H1 (cell line): Measurements from ENCODE around the gene TEF.

ENCODE experiments used
- POLR2A ChIP-seq, 2 experiments: IDR thresholded peaks; 1 replicate in 1 of 2; 2 replicates in 1 of 2; pipeline ENCODE4 v1.6.1; 2011; ENCODE audit warnings: low read depth in 2 of 2, low read length in 2 of 2, mild to moderate bottlenecking in 2 of 2; ENCODE audit errors: control extremely low read depth in 1 of 2
- SRF ChIP-seq: IDR thresholded peaks from 2 replicates; pipeline ENCODE4 v1.6.1; 2011; ENCODE audit warnings: mild to moderate bottlenecking, low read depth, low read length, moderate library complexity
- TF ChIP-seq, protein P1 (sequence below), 3 experiments: IDR thresholded peaks; 1 replicate in 2 of 3; 2 replicates in 1 of 3; pipeline versions ENCODE4 v1.5.1 to v1.6.1; 2011; ENCODE audit warnings: low read length in 3 of 3, mild to moderate bottlenecking in 3 of 3, inconsistent platforms in 2 of 3, low read depth in 1 of 3, moderate library complexity in 1 of 3; ENCODE audit not compliant: insufficient read depth in 1 of 3; ENCODE audit errors: control extremely low read depth in 1 of 3

DNA sequence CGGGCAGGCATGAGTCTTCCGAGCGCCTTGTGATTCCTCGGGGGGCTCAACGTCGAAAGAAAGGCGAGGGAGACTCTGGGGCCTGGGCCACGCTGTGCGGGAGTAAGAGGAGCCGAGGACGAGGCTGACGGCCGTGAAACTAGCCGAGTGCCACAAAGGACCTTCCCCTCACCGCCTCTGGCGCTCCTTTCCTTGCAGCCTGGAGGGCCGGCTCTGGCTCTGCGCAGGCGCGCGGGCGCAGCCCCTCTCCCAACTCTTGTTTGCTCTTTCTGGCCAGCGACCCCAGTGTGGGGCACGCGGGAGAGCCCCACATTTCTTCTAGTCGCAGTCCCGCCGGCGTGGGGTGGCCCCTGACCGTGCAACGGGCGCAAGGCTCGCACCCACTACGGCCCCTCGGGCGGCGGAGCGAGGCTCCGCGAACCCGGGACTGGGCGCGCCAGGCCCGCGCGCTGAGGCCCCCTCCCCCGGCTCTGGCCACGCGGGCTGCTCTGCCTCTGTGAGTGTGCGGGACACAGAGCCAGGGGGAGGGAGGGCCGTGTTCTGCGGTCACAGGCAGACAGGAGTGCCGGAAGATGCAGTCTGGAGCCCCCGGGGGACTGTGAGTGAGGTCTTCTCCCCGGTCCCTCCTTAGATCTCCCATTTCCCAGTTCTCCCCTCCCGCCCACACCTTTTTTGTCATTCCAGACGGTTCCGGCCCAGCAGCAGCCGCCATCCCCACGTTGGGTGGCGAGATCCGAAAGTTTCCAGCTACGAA, 65.9 kb downstream of the TEF start:
- TF ChIP-seq, protein P1, sequence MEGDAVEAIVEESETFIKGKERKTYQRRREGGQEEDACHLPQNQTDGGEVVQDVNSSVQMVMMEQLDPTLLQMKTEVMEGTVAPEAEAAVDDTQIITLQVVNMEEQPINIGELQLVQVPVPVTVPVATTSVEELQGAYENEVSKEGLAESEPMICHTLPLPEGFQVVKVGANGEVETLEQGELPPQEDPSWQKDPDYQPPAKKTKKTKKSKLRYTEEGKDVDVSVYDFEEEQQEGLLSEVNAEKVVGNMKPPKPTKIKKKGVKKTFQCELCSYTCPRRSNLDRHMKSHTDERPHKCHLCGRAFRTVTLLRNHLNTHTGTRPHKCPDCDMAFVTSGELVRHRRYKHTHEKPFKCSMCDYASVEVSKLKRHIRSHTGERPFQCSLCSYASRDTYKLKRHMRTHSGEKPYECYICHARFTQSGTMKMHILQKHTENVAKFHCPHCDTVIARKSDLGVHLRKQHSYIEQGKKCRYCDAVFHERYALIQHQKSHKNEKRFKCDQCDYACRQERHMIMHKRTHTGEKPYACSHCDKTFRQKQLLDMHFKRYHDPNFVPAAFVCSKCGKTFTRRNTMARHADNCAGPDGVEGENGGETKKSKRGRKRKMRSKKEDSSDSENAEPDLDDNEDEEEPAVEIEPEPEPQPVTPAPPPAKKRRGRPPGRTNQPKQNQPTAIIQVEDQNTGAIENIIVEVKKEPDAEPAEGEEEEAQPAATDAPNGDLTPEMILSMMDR (IDR thresholded peaks at IDR 0.05; ENCODE audit: control extremely low read depth in 1 of 3, insufficient read depth in 1 of 3, low read depth in 1 of 3, low read length in 3 of 3), result no peak
- peak in 1 of 2 experiments; percentile 60; a peak in 2 of 3 replicates for TF ChIP-seq POLR2A (IDR thresholded peaks at IDR 0.05; ENCODE audit: control extremely low read depth in 1 of 2, low read depth in 2 of 2, low read length in 2 of 2)
- TF ChIP-seq SRF, result no peak
